GM12878 (cell line): ENCODE results near the gene SLC24A3. TPM values are rescaled to one million over a fixed set of nuclear protein-coding genes. Genes with fewer than 3 reads are reported as not detected.

ENCODE experiments used
- ATAC-seq: fragments of 200-7000 bp; cut with Tn5 transposase; 3 replicates; pipeline ENCODE4 v1.9.1; 2020; ENCODE audit warnings: mild to moderate bottlenecking, moderate library complexity
- BruUV-seq: library from RNA; stranded (reverse); fragments of 400-500 nt; replicated peaks from 2 replicates; lab custom pipeline; 2021; lab: Mats Ljungman, UMichigan
- CTCF ChIA-PET: fragments of 300-600 bp; sonication (Branson Sonifier 250); formaldehyde crosslinking; extraction: SDS; loops from one replicate; lab custom pipeline; 2021; ENCODE audit warnings: inconsistent platforms; lab: Yijun Ruan, JAX
- POLR2A ChIA-PET: fragments of 350-600 bp; formaldehyde crosslinking; extraction: SDS; loops from one replicate; lab custom pipeline; 2021; ENCODE audit warnings: inconsistent platforms; lab: Charles Lee
- RAD21 ChIA-PET: fragments of 300-600 bp; sonication (Branson Sonifier 250); formaldehyde crosslinking; loops from one replicate; lab custom pipeline; 2023; ENCODE audit warnings: antibody characterized with exemption; ENCODE audit not compliant: unreplicated experiment; lab: Charles Lee
- SMC1A ChIA-PET: fragments of 300-600 bp; sonication (Branson Sonifier 250); formaldehyde crosslinking; loops from one replicate; lab custom pipeline; 2023; ENCODE audit not compliant: unreplicated experiment, uncharacterized antibody; lab: Charles Lee
- DNase-seq: peaks from one replicate; pipeline ENCODE4 v3.0.0-alpha.2; 2011; ENCODE audit warnings: low read depth, low spot score
- FAIRE-seq: peaks from 3 replicates; lab custom pipeline; 2011; peaks lifted over from hg19 to GRCh38; lab: Jason Lieb, UNC
- H2AFZ ChIP-seq: 2 replicates; pipeline ENCODE4 v1.6.0; 2011; ENCODE audit warnings: low read depth, low read length, control low read depth; ENCODE audit not compliant: control insufficient read depth
- H3K27ac ChIP-seq: 2 replicates; pipeline ENCODE4 v1.5.1; 2011; ENCODE audit warnings: control low read depth; ENCODE audit not compliant: control insufficient read depth, insufficient read depth
- H3K27me3 ChIP-seq, 2 experiments: replicated peaks in 1 of 2; 2 replicates each; pipeline versions ENCODE4 v1.6.0 to v1.6.1; 2011; ENCODE audit warnings: low read length in 1 of 2; ENCODE audit not compliant: control insufficient read depth in 2 of 2, insufficient read depth in 2 of 2
- H3K36me3 ChIP-seq, 2 experiments: 2 replicates each; pipeline ENCODE4 v1.5.1; 2011; ENCODE audit warnings: low read length in 1 of 2; ENCODE audit not compliant: control insufficient read depth in 2 of 2, insufficient read depth in 2 of 2
- H3K4me1 ChIP-seq: 2 replicates; pipeline ENCODE4 v1.6.1; 2011; ENCODE audit warnings: mild to moderate bottlenecking, low read length, moderate library complexity, mixed read lengths; ENCODE audit not compliant: control insufficient read depth, insufficient read depth
- H3K4me2 ChIP-seq: 2 replicates; pipeline ENCODE4 v1.6.0; 2011; ENCODE audit warnings: control low read depth; ENCODE audit not compliant: control insufficient read depth, insufficient read depth
- H3K4me3 ChIP-seq: fragments of 200-600 bp; sonication (generic); 2 replicates; pipeline ENCODE4 v1.5.1; 2016
- H3K79me2 ChIP-seq: 2 replicates; pipeline ENCODE4 v1.6.0; 2011; ENCODE audit warnings: low read length; ENCODE audit not compliant: control insufficient read depth, insufficient read depth
- H3K9ac ChIP-seq: 2 replicates; pipeline ENCODE4 v1.8.0; 2011; ENCODE audit warnings: low read length, control low read depth, mixed read lengths; ENCODE audit not compliant: control insufficient read depth, insufficient read depth
- H3K9me3 ChIP-seq: replicated peaks from 3 replicates; pipeline ENCODE4 v1.5.1; 2011; ENCODE audit warnings: mild to moderate bottlenecking, low read length; ENCODE audit not compliant: control insufficient read depth, insufficient read depth
- H4K20me1 ChIP-seq: 2 replicates; pipeline ENCODE4 v1.6.0; 2011; ENCODE audit not compliant: control insufficient read depth, insufficient read depth
- CREB1 ChIP-seq: IDR thresholded peaks from 2 replicates; pipeline ENCODE4 v1.6.1; 2012; ENCODE audit warnings: low read depth, mild to moderate bottlenecking, inconsistent platforms
- EZH2 ChIP-seq: IDR thresholded peaks from 2 replicates; pipeline ENCODE4 v1.6.1; 2012; ENCODE audit warnings: low read depth, mild to moderate bottlenecking, control low read depth, inconsistent platforms, low read length, borderline replicate concordance; ENCODE audit not compliant: control insufficient read depth
- FOS ChIP-seq: IDR thresholded peaks from 3 replicates; pipeline ENCODE4 v1.6.1; 2011; ENCODE audit warnings: borderline replicate concordance; ENCODE audit not compliant: insufficient read length; ENCODE audit errors: extremely low read depth
- MYC ChIP-seq: IDR thresholded peaks from 2 replicates; pipeline ENCODE4 v1.6.1; 2011; ENCODE audit warnings: mild to moderate bottlenecking, low read length, moderate library complexity, inconsistent platforms; ENCODE audit not compliant: insufficient read depth, insufficient replicate concordance, insufficient read length, severe bottlenecking
- NBN ChIP-seq: fragments of 450-650 bp; IDR thresholded peaks from 2 replicates; pipeline ENCODE4 v1.6.1; 2016
- NFYB ChIP-seq: IDR thresholded peaks from 2 replicates; pipeline ENCODE4 v1.6.1; 2011; ENCODE audit warnings: low read depth, mild to moderate bottlenecking, low read length, improper control_type of control experiment, moderate library complexity; ENCODE audit not compliant: insufficient read depth
- NRF1 ChIP-seq: conservative IDR thresholded peaks from 2 replicates; pipeline ENCODE4 v1.6.1; 2011; ENCODE audit warnings: mild to moderate bottlenecking, low read depth, low read length, improper control_type of control experiment
- POLR2A ChIP-seq: IDR thresholded peaks from 2 replicates; pipeline ENCODE4 v1.6.1; 2011; ENCODE audit warnings: low read depth, mild to moderate bottlenecking, low read length
- SIX5 ChIP-seq: IDR thresholded peaks from 2 replicates; pipeline ENCODE4 v1.6.1; 2011; ENCODE audit warnings: mild to moderate bottlenecking, low read depth, low read length, moderate library complexity; ENCODE audit not compliant: severe bottlenecking
- SRF ChIP-seq, 2 experiments: IDR thresholded peaks; 2 replicates each; pipeline ENCODE4 v1.6.1; 2011; ENCODE audit warnings: low read depth in 2 of 2, low read length in 2 of 2, mild to moderate bottlenecking in 1 of 2, moderate library complexity in 1 of 2
- TCF7 ChIP-seq: IDR thresholded peaks from 2 replicates; pipeline ENCODE4 v1.6.1; 2014; ENCODE audit warnings: antibody characterized with exemption, borderline replicate concordance
- in situ Hi-C: fragments of 300-500 bp; cut with MboI; formaldehyde crosslinking; loops from 9 replicates; pipeline ENCODE4 v1.14.3; 2018; ENCODE audit warnings: mixed read lengths
- intact Hi-C: fragments of 100-400 bp; cut with micrococcal nuclease; formaldehyde crosslinking; loops from one replicate; pipeline ENCODE4 v1.14.2; 2022; ENCODE audit not compliant: unreplicated experiment
- polyA plus RNA-seq, 11 experiments: library from polyadenylated mRNA; depleted of rRNA in 4 of 11; unstranded in 6 of 11; stranded (reverse) in 5 of 11; fragments of >200 nt; fragmentation: Nextera tagmentation in 4 of 11; fragmentation: Illumina TruSeq in 1 of 11; extraction: Ambion mirVana in 4 of 11; extraction: Trizol in 1 of 11; gene quantifications; 1 replicate in 1 of 11; 2 replicates in 10 of 11; pipeline versions ENCODE4 v1.2.1 to v1.2.3, GENCODE V29; 2011 to 2016; ENCODE audit warnings: inconsistent platforms in 2 of 11, missing spikeins in 2 of 11, low read depth in 1 of 11
- total RNA-seq, 4 experiments: library from RNA; depleted of rRNA in 3 of 4; stranded (reverse); fragments of >200 nt in 3 of 4; fragmentation: Illumina TruSeq in 1 of 4; extraction: Trizol in 1 of 4; gene quantifications; 2 replicates each; pipeline versions ENCODE4 v1.2.1 to v1.2.3, GENCODE V29; 2013 to 2021
- TF ChIP-seq, protein P1 (sequence below): fragments of 450-650 bp; IDR thresholded peaks from 2 replicates; pipeline ENCODE4 v1.6.1; 2017; ENCODE audit warnings: mild to moderate bottlenecking, moderate library complexity
- TF ChIP-seq, protein P2 (sequence below): IDR thresholded peaks from 2 replicates; pipeline ENCODE4 v1.6.1; 2012; ENCODE audit warnings: low read depth, low read length, improper control_type of control experiment

Gene SLC24A3
- total and polyA plus RNA-seq, 10 of the 15 experiments (the other 5 are each of a cell fraction or from before 2014, with no cell fraction given) = 0.04 TPM; not detected in 9

DNA sequence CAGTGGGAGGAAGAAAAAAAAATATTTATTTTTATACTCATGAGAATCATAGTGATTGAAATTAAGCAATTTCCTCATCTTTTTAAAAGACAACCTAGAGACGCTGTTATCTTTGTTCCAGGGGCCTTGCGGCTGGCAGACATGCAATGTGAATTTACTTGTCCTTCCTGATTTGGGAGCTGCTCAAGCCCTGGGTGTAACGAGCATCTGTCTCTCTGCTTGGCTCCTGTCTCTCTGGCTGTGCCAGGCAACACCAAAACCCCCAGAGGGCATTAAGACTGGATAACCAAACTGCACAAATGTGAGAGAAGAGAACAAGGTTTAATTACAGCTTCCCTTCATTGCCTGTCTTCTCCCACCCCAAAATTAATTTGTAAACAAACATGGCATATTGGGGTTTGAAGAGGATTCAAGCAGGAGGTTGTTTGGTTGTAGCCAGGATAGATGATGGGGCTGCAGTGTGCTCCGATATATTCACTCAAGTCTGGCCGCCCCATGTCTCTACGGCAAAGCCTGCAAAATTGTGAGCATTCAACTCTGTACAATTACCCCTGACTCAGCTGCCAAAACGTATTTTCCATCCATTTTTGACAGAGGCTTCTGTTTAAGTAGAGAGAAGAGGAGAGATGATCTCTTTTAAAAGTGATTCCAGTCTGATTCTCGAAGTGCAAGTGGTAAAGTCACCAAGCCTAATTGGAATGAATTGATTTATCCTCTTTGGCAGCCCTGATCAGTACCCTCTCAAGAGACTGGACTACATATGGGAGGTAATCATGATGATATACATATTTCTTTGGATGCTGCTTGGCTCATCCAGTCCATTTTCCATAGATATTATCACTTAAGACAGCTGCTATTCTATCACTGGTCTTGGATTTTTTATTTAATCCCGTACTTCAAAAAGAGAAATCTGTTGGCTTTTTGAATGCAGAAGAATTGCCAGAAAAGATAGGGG lies 170.2 kb downstream of the SLC24A3 start (continued):
- TF ChIP-seq, protein P1, sequence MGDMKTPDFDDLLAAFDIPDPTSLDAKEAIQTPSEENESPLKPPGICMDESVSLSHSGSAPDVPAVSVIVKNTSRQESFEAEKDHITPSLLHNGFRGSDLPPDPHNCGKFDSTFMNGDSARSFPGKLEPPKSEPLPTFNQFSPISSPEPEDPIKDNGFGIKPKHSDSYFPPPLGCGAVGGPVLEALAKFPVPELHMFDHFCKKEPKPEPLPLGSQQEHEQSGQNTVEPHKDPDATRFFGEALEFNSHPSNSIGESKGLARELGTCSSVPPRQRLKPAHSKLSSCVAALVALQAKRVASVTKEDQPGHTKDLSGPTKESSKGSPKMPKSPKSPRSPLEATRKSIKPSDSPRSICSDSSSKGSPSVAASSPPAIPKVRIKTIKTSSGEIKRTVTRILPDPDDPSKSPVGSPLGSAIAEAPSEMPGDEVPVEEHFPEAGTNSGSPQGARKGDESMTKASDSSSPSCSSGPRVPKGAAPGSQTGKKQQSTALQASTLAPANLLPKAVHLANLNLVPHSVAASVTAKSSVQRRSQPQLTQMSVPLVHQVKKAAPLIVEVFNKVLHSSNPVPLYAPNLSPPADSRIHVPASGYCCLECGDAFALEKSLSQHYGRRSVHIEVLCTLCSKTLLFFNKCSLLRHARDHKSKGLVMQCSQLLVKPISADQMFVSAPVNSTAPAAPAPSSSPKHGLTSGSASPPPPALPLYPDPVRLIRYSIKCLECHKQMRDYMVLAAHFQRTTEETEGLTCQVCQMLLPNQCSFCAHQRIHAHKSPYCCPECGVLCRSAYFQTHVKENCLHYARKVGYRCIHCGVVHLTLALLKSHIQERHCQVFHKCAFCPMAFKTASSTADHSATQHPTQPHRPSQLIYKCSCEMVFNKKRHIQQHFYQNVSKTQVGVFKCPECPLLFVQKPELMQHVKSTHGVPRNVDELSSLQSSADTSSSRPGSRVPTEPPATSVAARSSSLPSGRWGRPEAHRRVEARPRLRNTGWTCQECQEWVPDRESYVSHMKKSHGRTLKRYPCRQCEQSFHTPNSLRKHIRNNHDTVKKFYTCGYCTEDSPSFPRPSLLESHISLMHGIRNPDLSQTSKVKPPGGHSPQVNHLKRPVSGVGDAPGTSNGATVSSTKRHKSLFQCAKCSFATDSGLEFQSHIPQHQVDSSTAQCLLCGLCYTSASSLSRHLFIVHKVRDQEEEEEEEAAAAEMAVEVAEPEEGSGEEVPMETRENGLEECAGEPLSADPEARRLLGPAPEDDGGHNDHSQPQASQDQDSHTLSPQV = no peak
- TF ChIP-seq SIX5 = no peak

GRCh38 chr20:19384940-19385339 lies 172.5 kb downstream of the SLC24A3 start:
- in situ Hi-C loops = no loop called here
- TF ChIP-seq NRF1 (no peak), NFYB (no peak), EZH2 (no peak), MYC (no peak), POLR2A (no peak), FOS (no peak), CREB1 (no peak), SRF (IDR thresholded peaks at IDR 0.05; ENCODE audit: low read depth in 2 of 2, low read length in 2 of 2) (no peak), NBN (no peak), TCF7 (no peak)
- TF ChIP-seq, protein P2, sequence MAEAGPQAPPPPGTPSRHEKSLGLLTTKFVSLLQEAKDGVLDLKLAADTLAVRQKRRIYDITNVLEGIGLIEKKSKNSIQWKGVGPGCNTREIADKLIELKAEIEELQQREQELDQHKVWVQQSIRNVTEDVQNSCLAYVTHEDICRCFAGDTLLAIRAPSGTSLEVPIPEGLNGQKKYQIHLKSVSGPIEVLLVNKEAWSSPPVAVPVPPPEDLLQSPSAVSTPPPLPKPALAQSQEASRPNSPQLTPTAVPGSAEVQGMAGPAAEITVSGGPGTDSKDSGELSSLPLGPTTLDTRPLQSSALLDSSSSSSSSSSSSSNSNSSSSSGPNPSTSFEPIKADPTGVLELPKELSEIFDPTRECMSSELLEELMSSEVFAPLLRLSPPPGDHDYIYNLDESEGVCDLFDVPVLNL = no peak
- FAIRE-seq = no peak
- H3K9me3 ChIP-seq = no peaks in the 10 kb centered on the region
- DNase-seq = no peak
- no peaks in the 10 kb centered on the region; a peak in 1 of 4 replicates for H3K27me3 ChIP-seq
- no peak for ATAC-seq
- H3K79me2 ChIP-seq = no peaks in the 10 kb centered on the region
- H3K36me3 ChIP-seq = no peaks in the 10 kb centered on the region
- BruUV-seq = no TSS peak
- H3K4me2 ChIP-seq = no peak overlapping the region
- no peaks in the 10 kb centered on the region for H3K4me1 ChIP-seq
- SMC1A ChIA-PET = interaction anchor here (1.0 kb wide), 1 partner anchor 39 kb away, joined by 3 read pairs; no protein-coding TSS in a partner anchor
- POLR2A ChIA-PET = interaction anchor here (0.7 kb wide), 1 partner anchor 35 kb away, joined by 3 read pairs; no protein-coding TSS in a partner anchor
- no peak overlapping the region for H3K4me3 ChIP-seq
- intact Hi-C loops = no loop called here
- H4K20me1 ChIP-seq = no peaks in the 10 kb centered on the region
- RAD21 ChIA-PET = no interaction called here
- H2AFZ ChIP-seq = no peak overlapping the region
- H3K9ac ChIP-seq = no peak overlapping the region
- CTCF ChIA-PET = interaction anchor here (0.6 to 0.7 kb wide), 2 partner anchors 11 to 33 kb away, joined by 3 to 4 read pairs; no protein-coding TSS in a partner anchor
- H3K27ac ChIP-seq = no peak overlapping the region
